GM23248 (cell line): Measurements from ENCODE around the gene SLIT3.

Experiments
- EZH2 ChIP-seq: fragments of 200-600 bp; sonication (generic); IDR thresholded peaks from 2 replicates; pipeline ENCODE4 v1.6.1; 2018; ENCODE audit warnings: antibody characterized with exemption, mild to moderate bottlenecking; ENCODE audit not compliant: insufficient read depth, poor library complexity, severe bottlenecking
- EZH2phosphoT487 ChIP-seq: fragments of 200-600 bp; sonication (generic); IDR thresholded peaks from 2 replicates; pipeline ENCODE4 v1.6.1; 2018; ENCODE audit warnings: antibody characterized with exemption, moderate library complexity, mild to moderate bottlenecking, low read depth; ENCODE audit not compliant: insufficient read depth

- TF ChIP-seq EZH2phosphoT487 (no peak), EZH2 (no peak)
Observed at GRCh38 chr5:168817591-168817990, 483.3 kb downstream of the SLIT3 start.
